Choroid plexus epithelial cell (primary cell): ENCODE data around the gene COG5.

Experiments
- DNase-seq: peaks from one replicate; pipeline ENCODE4 v3.0.0-alpha.2; 2010; ENCODE audit warnings: low read depth
- H3K4me3 ChIP-seq: 2 replicates; pipeline ENCODE4 v1.5.1; 2011; ENCODE audit warnings: low read depth, mild to moderate bottlenecking, control low read depth, low read length, moderate library complexity
- TF ChIP-seq, protein P1 (sequence below): conservative IDR thresholded peaks from 2 replicates; pipeline ENCODE4 v1.5.1; 2011; ENCODE audit warnings: low read depth, mild to moderate bottlenecking, control low read depth, inconsistent platforms, low read length, moderate library complexity

Gene COG5

DNA sequence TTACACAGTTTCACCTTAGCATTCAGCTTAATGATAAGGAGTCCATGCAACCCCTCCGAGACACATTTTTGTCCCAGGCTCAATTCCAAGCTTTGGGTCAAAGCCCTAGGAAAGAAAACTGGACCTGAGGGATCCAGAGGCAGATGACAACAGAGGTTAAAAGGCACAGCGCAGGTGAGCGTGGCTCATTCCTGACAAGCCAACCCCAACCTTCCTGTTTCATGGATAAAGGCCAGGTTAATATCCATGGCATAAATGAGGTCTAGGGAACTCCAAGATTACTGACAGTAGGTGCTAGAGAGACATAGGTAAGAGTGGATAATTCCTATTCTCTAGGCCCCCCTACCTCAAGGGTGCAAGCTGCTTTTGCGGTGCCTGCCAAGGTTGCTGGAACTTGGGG is 180.5 kb downstream of the COG5 start:
- no peak overlapping the region for H3K4me3 ChIP-seq
- DNase-seq: no peak

DNA sequence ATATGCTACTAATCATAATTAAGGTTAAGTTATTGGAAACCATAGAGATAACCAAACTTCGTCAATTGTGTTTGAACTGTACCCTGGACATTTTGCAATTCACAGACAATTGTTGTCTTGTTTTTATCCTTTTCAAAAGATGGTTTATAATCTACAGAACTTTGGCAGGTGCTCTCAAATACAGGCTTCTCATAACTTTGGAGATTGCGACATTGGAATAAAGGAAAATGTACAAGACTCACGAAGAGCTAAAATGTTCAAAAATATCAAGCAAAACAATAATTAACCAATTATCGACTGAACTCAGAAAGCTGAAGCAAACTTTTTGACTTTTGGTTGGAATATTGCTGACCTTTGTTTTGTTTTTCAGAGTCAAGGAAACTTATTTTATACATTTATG is 182.3 kb downstream of the COG5 start:
- no peak for DNase-seq
- TF ChIP-seq, protein P1, sequence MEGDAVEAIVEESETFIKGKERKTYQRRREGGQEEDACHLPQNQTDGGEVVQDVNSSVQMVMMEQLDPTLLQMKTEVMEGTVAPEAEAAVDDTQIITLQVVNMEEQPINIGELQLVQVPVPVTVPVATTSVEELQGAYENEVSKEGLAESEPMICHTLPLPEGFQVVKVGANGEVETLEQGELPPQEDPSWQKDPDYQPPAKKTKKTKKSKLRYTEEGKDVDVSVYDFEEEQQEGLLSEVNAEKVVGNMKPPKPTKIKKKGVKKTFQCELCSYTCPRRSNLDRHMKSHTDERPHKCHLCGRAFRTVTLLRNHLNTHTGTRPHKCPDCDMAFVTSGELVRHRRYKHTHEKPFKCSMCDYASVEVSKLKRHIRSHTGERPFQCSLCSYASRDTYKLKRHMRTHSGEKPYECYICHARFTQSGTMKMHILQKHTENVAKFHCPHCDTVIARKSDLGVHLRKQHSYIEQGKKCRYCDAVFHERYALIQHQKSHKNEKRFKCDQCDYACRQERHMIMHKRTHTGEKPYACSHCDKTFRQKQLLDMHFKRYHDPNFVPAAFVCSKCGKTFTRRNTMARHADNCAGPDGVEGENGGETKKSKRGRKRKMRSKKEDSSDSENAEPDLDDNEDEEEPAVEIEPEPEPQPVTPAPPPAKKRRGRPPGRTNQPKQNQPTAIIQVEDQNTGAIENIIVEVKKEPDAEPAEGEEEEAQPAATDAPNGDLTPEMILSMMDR: no peak

More for the DNA sequence above, 180.5 kb downstream of the COG5 start:
- TF ChIP-seq, protein P1: no peak

DNA sequence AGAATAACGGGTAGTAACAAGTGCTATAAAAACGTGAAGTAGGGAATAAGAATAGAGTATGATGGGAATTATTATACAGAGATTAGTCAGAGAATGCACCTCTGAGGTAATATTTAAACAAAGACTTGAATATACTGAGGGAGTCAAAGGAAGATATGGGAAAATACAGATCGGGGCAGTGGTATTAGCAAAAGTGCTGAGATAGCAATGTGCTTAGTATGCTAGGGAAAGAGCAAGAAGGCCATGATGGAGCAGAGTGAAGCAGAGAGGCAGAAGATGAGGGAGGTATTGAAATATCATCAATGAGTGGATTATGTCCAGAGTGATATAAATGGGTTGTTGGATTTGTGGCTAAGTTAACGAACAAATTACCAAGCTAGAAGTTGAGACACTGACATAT is 190.4 kb downstream of the COG5 start:
- DNase-seq: no peak
- H3K4me3 ChIP-seq: no peak overlapping the region
- TF ChIP-seq, protein P1: no peak

More for the DNA sequence above, 182.3 kb downstream of the COG5 start:
- H3K4me3 ChIP-seq: no peak overlapping the region

DNA sequence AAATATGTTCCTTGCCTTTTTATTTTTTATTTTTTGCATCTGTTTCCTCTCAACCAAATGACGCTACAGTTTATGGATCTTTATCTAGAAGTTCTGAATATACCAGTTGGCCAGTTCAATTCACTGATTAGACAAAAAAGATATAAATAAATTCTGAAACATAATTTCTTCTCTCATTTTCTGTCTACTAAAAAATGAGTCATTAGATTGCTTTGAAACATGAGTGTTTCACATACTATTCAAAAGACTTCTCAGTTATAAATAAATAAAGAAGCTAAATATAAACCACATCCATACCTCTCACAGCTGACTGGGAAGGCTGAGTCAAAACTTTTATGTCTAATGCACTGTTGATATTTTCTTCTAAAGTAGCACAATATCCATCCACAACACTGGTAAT is 191.4 kb downstream of the COG5 start:
- DNase-seq: peak; percentile 67
- H3K4me3 ChIP-seq: no peak overlapping the region
- TF ChIP-seq, protein P1: no peak

DNA sequence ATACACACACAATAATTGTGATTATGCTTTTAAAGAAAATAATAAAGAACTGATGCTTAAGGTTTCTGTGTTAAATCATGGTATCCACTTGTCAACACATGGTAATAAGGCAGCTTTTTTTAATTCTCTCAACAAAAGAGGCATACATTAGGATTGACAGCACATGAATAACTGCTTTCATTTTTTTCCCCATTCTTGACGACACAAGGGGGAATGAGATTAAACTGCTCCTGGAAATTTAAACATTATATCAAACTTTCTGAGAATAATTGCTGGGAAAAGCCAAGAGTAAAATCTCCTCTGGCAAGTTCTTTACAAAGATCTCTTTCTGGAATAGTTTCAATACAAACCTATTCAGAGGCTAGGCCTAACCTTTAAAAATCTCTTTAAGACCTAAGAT is 192.9 kb downstream of the COG5 start:
- TF ChIP-seq, protein P1: no peak
- H3K4me3 ChIP-seq: no peak overlapping the region
- no peak for DNase-seq

DNA sequence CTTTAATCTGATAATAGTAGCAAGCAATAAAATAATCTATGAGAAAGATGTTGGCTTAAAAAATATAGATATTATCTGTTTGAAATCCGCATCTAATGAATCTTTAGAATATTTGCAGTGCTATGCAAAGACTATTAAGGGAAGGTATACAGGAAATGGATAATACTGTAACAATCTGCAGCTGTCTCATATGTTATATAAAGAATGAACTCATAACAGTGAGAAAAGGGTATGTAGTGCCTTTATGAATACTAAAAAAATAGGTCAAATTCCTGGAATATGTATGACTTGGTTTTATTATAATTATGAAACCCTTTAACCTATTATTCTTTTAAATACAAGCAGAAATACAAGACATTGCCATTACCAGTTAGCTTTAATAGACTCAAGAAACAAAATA is 198.9 kb downstream of the COG5 start:
- TF ChIP-seq, protein P1: no peak
- no peak for DNase-seq
- no peak overlapping the region for H3K4me3 ChIP-seq

DNA sequence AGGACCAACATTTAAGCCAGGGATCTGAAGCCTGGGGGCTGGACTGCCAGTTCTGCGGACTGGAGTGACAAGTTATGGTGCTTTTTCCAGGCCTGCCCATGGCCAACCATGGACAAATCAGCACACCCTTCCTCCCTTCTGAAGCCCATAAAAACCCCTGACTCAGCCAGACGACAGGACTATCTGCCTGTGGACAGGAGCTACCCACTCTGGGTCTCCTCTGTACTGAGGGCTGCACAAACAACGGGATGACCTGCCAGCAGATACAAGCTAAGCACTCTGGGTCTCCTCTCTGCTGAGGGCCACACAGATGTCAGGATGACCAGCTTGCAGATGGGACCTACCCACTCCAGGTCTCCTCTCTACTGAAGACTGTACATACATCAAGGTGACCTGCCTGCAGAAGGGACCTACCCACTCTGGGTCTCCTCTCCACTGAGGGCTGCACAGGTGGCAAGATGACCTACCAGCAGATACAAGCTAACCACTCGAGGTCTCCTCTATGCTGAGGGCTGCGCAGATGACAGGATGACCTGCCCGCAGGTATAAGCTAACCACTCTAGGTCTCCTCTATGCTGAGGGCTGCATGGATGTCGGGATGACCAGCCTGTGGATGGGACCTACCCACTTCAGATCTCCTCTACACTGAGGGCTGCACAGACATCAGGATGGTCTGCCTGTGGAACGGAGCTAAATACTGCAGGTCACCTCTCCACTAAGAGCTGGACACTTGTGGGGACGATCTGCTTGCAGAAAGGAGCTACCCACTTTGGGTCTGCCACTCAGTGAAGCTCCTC is 204.0 kb downstream of the COG5 start:
- no peak overlapping the region for H3K4me3 ChIP-seq
- TF ChIP-seq, protein P1: no peak
- DNase-seq: no peak
